NCI-H2029 treated with DMSO at 0.1 percent for 48 hours (cell line): ENCODE results near the gene YTHDC2.

Source experiments
- DNase-seq: peaks from one replicate; lab custom pipeline; 2025; lab: John Stamatoyannopoulos, UW

The YTHDC2 gene

GRCh38 chr5:113520429-113520828 lies 6.9 kb downstream of the YTHDC2 start:
- DNase-seq: no peak

- no peak for DNase-seq
These were observed 7.4 kb downstream of the YTHDC2 start for GRCh38 chr5:113520899-113521298.

GRCh38 chr5:113523168-113523567 lies 9.7 kb downstream of the YTHDC2 start:
- DNase-seq: no peak

GRCh38 chr5:113524927-113525326 lies 11.4 kb downstream of the YTHDC2 start:
- DNase-seq: no peak

- no peak for DNase-seq
These were observed 12.9 kb downstream of the YTHDC2 start for GRCh38 chr5:113526421-113526820.

- DNase-seq: no peak
These were observed 14.3 kb downstream of the YTHDC2 start for GRCh38 chr5:113527746-113528145.

GRCh38 chr5:113531481-113532159 lies 18.1 kb downstream of the YTHDC2 start:
- no peak for DNase-seq

- DNase-seq: no peak
These were observed 24.8 kb downstream of the YTHDC2 start for GRCh38 chr5:113538313-113538712.

- DNase-seq: no peak
These were observed 33.2 kb downstream of the YTHDC2 start for GRCh38 chr5:113546703-113547183.

- DNase-seq: no peak
These were observed 34.9 kb downstream of the YTHDC2 start for GRCh38 chr5:113548396-113548795.

GRCh38 chr5:113552137-113552536 lies 38.6 kb downstream of the YTHDC2 start:
- DNase-seq: no peak

- peak; percentile 43 for DNase-seq
These were observed 39.1 kb downstream of the YTHDC2 start for GRCh38 chr5:113552620-113553019.

GRCh38 chr5:113562828-113563400 lies 49.4 kb downstream of the YTHDC2 start:
- no peak for DNase-seq

- DNase-seq: no peak
These were observed 55.9 kb downstream of the YTHDC2 start for GRCh38 chr5:113569396-113569795.

GRCh38 chr5:113572716-113573115 lies 59.2 kb downstream of the YTHDC2 start:
- no peak for DNase-seq

GRCh38 chr5:113574417-113574816 lies 60.9 kb downstream of the YTHDC2 start:
- DNase-seq: no peak

GRCh38 chr5:113575074-113575473 lies 61.6 kb downstream of the YTHDC2 start:
- no peak for DNase-seq

GRCh38 chr5:113578091-113578490 lies 64.6 kb downstream of the YTHDC2 start:
- DNase-seq: no peak

- no peak for DNase-seq
These were observed 67.9 kb downstream of the YTHDC2 start for GRCh38 chr5:113581388-113581787.

- no peak for DNase-seq
These were observed 84.7 kb downstream of the YTHDC2 start for GRCh38 chr5:113598150-113598549.

GRCh38 chr5:113598926-113599325 lies 85.4 kb downstream of the YTHDC2 start:
- DNase-seq: no peak

- DNase-seq: no peak
These were observed 86.9 kb downstream of the YTHDC2 start for GRCh38 chr5:113600255-113600905.

GRCh38 chr5:113601423-113601822 lies 87.9 kb downstream of the YTHDC2 start:
- DNase-seq: no peak
